OCI-LY7 (cell line): Measurements from ENCODE around the gene PPP1R37.

ENCODE experiments used
- CTCF ChIP-seq: fragments of 200-600 bp; sonication (generic); conservative IDR thresholded peaks from 2 replicates; pipeline ENCODE4 v1.5.1; 2014; ENCODE audit warnings: mild to moderate bottlenecking, antibody characterized with exemption, low read length, moderate library complexity, mixed read lengths
- EZH2phosphoT487 ChIP-seq: fragments of 200-600 bp; sonication (generic); IDR thresholded peaks from 2 replicates; pipeline ENCODE4 v1.6.1; 2018; ENCODE audit warnings: low read depth, borderline replicate concordance, mild to moderate bottlenecking, mixed run types, antibody characterized with exemption, low read length, moderate library complexity, mixed read lengths

DNA sequence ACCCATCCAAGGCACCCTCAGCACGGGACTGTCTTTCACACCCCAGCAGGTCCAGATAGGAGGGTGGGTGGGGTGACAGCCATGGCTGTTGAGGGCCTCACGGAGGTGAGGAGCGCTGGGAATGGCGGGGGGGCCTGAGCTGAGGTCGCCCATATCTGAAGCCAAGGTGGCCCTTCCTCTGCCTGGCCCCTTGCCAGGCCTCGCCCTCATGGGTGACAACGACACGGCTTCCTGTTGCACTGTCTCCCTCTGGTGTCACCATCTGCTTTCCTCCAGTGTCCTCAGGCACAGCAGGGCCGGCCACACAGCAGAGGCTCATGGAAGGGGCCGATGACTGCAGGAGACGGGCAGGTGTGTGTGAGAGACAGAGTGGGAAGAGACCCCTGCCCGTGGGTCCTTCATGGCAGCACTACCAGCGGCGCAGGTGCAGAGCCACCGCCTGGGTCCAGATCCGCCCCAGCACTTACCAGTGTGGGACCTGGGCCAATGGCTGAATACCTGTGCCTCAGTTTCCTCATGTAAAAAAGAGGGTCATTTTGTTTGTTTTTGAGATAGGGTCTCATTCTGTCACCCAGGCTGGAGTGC lies 75.9 kb downstream of the PPP1R37 start:
- TF ChIP-seq CTCF (no peak), EZH2phosphoT487 (no peak)
